GM18519 (cell line): ENCODE measurements around the gene ADAM23.

Source experiments
- ATAC-seq: cut with Tn5 transposase; IDR thresholded peaks from one replicate; pipeline ENCODE4 v1.9.1; 2021; ENCODE audit warnings: mild to moderate bottlenecking, moderate library complexity; ENCODE audit not compliant: unreplicated experiment, low FRiP score

The ADAM23 gene

GRCh38 chr2:206558492-206558891 lies 115.2 kb downstream of the ADAM23 start:
- ATAC-seq = no peak

GRCh38 chr2:206561962-206562361 lies 118.6 kb downstream of the ADAM23 start:
- ATAC-seq = peak; percentile 58

DNA sequence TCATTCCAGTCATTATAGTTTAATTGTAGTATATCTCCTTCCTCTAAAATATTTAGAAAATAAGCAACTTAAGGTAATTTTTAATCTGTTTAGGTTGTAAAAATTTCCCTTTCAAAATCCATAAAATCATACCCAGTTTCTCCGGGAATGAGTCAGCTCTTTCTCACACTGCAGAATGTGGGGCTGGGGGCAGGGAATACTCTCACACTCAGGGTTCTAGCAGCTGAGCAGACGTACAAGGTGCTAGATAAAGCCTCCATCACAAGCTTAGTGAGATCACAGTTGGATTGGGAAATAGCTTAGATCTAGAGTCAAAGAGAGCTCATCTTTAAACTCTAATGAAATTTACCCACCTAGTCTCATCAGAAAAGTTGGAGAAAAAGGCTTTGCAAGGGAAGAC lies 119.0 kb downstream of the ADAM23 start:
- ATAC-seq = no peak

DNA sequence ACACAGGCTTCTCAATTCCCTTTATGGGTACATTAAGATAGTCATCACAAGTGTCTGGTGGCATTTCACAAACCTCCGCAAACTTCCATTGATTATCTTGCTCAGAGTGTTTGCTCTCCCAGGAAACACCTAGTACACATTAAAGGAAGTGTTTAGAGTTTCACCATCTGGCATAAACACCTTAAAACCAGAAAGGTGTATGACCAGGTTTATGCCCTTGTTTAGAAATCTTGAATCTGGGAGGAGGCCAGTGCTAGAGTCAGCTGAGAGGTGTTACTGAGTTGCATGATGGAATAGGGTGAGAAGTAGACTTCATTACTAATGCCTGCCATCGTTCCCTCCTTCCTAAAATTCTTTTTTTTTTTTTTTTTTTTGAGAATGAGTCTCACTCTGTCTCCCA lies 120.0 kb downstream of the ADAM23 start:
- no peak for ATAC-seq

- no peak for ATAC-seq
Observed at GRCh38 chr2:206565666-206566065, 122.3 kb downstream of the ADAM23 start.

- ATAC-seq = no peak
Observed at GRCh38 chr2:206569470-206569869, 126.1 kb downstream of the ADAM23 start.

DNA sequence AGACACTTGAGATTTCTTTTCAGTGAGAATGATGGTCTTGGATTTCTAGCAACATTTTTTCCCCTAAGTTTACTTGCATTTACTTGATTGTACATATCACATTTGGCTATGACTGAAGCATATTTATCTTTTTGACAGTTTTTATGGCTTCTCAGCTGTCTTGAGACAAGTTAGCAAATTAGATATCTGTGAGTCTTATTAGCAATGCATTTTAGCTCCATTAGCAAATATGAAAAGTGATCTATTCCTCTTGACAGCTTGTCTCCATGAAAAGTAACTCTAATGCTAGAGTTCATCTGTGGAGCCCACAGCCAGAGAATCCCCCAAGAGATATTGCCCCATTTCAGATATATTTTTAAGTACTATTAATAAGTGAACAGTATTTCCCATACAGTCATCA lies 126.9 kb downstream of the ADAM23 start:
- ATAC-seq = no peak

DNA sequence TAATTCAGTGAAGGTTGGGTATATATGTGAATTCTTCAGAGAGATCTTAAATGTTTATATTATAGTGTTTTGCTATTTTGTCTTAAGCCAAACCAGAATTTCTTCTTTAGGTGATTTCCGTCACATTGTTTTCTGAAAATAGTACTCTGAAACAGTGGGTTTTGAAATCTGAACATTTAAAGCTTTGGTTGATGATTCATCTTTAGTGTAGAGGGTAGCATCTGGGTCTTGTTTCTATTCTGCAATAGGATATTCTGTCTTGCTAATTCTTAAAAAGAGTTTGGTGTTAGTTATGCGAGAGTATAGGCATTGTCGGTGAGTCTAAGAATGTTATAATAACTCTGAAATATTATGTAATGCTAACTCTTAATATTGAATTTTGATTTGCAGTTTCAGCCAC lies 129.4 kb downstream of the ADAM23 start:
- no peak for ATAC-seq

DNA sequence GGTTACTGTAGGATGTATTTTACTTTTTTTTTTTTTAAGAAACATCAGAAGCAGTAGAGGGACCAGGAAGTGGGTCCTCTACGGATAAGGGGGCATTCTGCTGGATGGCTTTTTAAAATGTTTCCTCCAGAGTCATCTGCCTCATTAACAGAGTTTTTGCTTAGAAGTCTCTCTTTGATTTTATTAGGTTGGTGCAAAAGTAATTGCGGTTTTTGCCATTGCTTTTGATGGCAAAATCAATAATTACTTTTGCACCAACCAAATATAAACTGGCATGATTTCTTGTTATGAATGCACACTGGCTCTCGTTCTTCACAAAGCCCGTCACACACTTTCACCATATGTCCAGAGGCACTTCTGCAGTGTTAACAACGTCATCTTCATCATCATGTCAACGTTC lies 130.5 kb downstream of the ADAM23 start:
- ATAC-seq = no peak

DNA sequence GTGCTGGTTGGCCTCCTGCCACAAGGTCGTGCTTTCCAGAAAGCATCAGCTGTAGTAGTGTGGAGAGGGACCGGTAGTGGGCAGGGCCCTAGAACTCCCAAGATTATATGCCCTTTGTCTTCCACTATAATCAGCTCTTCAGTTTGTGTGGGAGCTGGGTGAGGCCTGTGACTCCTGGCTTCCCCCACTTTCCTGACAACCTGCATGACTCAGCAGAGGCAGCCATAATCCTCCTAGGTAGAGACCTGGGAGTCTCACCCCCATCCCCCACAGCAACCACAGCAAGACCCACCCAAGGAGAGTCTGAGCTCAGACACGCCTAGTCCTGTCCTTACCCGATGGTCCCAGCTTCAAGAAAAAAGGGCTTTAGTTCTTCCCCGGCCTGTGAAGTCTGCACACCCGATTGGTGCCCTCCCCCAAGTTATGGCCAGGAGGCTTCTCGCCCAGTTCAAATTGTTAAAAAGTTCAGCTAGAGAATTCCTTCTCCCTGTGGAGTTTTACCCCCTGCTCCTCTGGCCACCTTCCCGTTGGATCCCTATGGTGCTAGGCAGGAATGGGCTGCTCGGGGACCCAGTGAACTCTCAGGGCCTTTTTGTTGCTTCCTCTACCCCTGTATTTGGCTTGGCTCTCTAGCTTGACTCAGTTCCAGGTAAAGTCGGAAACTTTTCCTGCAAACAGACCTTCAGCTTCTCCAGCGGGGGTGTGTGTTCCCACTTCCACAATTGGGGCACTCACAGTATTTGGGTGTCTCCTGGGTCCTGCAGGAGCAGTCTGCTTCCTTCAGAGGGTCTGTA lies 141.2 kb downstream of the ADAM23 start:
- no peak for ATAC-seq

GRCh38 chr2:206585335-206585734 lies 142.0 kb downstream of the ADAM23 start:
- no peak for ATAC-seq

GRCh38 chr2:206586609-206587008 lies 143.3 kb downstream of the ADAM23 start:
- no peak for ATAC-seq

- ATAC-seq = no peak
Observed at GRCh38 chr2:206597717-206598218, 154.4 kb downstream of the ADAM23 start.

DNA sequence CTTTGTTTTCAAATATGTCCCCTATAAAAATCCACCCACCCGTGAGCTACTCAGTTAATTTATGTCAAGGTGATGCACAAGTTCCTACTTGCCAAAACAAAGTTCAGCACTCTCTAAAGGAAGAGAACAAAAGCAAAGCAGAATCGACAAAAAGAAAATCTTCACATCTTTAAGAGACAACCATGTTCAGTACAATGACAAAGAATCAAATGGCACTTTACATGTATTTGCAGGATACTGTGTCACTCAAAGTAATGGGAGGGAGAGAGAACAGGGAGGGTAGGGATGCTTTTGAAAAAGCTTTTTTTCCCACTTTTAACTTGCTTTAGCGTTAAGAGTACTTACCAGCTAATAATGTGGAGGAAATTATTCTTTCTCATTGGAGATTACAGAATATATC lies 159.9 kb downstream of the ADAM23 start:
- ATAC-seq = no peak

DNA sequence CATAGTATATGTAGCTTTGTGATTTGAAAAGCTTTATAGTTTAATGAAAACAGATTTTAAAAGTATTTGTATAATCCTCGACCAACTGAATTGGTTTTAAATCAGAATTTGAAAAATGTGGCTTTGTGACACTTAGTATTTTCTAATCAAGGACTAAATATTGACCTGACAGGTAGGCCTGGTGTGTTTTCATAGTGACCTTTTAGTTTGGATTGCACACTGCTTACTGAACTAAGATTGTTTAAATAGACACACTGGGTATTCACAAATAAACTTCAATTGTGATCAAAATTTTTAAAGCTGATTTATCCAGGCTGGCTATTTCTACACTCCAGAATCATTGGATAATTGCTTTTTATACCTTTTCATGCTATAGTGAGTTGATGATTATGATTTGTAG lies 167.1 kb downstream of the ADAM23 start:
- no peak for ATAC-seq

DNA sequence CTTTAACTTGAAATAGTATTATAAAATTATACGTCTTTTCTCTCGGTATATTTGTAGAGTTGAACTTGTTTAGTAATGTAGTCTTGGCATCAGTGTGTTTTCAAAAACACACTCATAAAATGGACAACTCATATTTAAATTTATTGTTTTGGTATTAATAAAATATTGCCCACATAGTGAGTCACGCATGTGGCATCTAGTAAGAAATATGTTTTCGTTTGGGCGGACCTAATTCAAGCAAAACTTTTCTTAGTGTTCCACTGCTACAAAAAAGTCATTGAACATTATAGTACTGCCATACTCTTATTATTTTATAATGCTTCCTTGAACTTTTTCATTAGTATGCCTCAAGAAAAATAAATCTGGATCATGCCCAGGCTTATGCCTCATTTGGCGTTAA lies 167.9 kb downstream of the ADAM23 start:
- no peak for ATAC-seq

- ATAC-seq = no peak
Observed at GRCh38 chr2:206611736-206612135, 168.4 kb downstream of the ADAM23 start.

DNA sequence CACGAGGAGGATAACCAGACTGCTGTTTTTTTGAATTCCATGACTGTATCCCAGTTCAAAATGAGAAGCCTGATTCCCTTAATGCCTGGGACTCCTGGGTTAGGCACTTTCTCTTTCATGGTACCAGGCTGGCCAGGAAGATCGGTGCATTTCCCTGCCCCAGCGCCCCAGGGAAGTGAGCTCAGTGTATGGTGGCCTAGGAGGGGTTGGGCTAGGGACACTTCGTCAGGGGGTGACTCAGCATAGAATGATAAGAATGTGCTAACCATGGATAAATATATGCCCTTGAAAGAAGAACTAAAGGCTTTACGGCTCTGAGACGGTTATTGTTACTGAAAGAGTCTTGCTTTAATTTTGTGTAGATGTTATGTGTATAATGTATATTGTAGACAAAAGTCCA lies 171.5 kb downstream of the ADAM23 start:
- no peak for ATAC-seq

DNA sequence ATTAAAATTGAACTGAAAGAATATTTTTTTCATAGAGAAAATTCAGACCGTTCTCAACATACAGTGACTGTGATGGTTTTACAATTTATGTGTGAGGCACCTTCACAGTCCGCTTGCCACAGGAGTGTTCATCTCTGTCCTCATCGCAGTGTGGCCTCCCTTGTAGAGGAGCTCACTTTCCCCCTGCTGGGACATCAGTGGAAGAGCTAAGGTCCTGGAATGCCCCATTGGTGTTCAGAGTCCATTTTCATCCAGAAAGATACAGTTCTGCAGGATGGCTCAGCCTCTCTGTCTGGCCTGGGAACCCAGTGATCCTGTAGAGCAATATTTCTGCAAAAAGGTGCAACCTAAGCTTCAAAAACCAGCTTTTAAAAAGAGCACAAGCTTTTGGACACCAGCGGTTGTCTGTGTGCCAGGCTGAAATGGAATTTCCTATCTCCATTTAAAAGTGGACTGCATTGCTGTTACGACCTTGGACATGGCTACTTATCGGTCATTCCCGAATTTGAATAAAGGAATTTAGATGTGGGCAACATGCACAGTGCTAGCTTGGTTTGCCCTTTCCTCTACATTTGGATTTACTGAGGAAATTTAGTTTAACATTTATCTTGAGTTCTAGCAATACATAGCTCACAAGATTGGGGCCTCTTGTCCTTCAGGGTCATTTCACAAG lies 172.2 kb downstream of the ADAM23 start:
- no peak for ATAC-seq

GRCh38 chr2:206616151-206616550 lies 172.8 kb downstream of the ADAM23 start:
- no peak for ATAC-seq

DNA sequence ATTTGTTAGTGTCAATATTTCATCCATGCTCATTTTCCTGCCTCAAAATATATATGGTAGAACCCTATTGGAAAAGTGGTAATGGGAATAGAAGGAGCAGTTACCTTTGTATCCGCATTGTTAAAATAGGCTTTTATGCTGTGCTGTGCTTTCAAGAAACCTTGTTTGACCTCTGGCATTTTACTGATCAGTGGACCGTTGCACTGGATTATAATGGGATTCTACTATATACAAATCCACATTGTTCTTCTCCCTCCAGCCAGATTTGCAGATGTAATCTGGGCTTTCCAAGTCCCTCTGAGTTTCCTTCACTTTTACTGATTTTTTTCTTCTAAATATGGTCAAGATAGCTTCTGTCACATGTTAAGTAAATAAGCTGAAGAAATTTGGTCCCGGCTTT lies 175.7 kb downstream of the ADAM23 start:
- no peak for ATAC-seq

GRCh38 chr2:206626108-206626507 lies 182.8 kb downstream of the ADAM23 start:
- no peak for ATAC-seq
